Mucosa of rectum (tissue), 2 donors: ENCODE data around the gene OR1A2.
"Not testable (repeated sequence)": the region's sequence is repeated elsewhere in the genome, so short reads cannot be mapped to it uniquely, and the experiment has no call there.

Experiments
- H3K27ac ChIP-seq, 2 donors: one replicate each; pipeline ENCODE4 v1.7.0; 2013; ENCODE audit warnings: inconsistent platforms in 2 of 2, low read depth in 2 of 2, low read length in 2 of 2
- H3K27me3 ChIP-seq, 2 donors: one replicate each; pipeline ENCODE4 v1.7.0; 2013; ENCODE audit warnings: low read length in 2 of 2; ENCODE audit not compliant: control insufficient read depth in 2 of 2, insufficient read depth in 2 of 2
- H3K36me3 ChIP-seq, 2 donors: one replicate each; pipeline ENCODE4 v1.7.0; 2013; ENCODE audit warnings: low read length in 2 of 2; ENCODE audit not compliant: control insufficient read depth in 2 of 2, insufficient read depth in 2 of 2
- H3K4me1 ChIP-seq, 2 donors: one replicate each; pipeline ENCODE4 v1.7.0; 2013; ENCODE audit warnings: low read length in 2 of 2, mild to moderate bottlenecking in 1 of 2; ENCODE audit not compliant: control insufficient read depth in 2 of 2, insufficient read depth in 2 of 2
- H3K4me3 ChIP-seq, 2 donors: one replicate each; pipeline ENCODE4 v1.7.0; 2013; ENCODE audit warnings: low read length in 2 of 2
- H3K9ac ChIP-seq, 2 donors: one replicate each; pipeline ENCODE4 v1.7.0; 2013; ENCODE audit warnings: low read length in 2 of 2, low read depth in 1 of 2, mild to moderate bottlenecking in 1 of 2
- H3K9me3 ChIP-seq, 2 donors: one replicate each; pipeline ENCODE4 v1.7.0; 2013; ENCODE audit warnings: low read length in 2 of 2; ENCODE audit not compliant: control insufficient read depth in 2 of 2
- donor health status: healthy.
- donor health status: Normal muscosa, but diverticular disease.

Gene OR1A2

DNA sequence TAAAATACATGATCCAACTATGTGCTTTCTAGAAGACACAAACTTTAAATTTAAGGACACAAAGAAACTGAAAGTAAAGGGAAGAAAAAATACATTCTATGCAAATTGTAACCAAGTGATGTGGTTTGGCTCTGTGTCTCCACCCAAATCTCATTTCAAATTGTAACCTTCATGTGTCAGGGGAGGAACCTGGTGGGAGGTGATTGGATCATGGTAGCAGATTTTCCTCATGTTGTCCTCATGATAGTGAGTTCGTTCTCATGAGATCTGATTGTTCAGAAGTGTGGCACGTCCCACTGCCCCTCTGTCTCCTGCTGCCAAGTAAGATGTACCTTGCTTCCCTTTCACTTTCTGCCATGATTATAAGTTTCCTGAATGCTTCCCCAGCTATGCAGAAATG, 25.2 kb downstream of the OR1A2 start:
- Histone ChIP-seq H3K9me3 (no peaks in the 10 kb centered on the region), H3K27me3 (no peaks in the 10 kb centered on the region), H3K36me3 (no peaks in the 10 kb centered on the region), H3K27ac (no peak overlapping the region), H3K4me1 (no peaks in the 10 kb centered on the region), H3K4me3 (no peak overlapping the region), H3K9ac (no peak overlapping the region)

DNA sequence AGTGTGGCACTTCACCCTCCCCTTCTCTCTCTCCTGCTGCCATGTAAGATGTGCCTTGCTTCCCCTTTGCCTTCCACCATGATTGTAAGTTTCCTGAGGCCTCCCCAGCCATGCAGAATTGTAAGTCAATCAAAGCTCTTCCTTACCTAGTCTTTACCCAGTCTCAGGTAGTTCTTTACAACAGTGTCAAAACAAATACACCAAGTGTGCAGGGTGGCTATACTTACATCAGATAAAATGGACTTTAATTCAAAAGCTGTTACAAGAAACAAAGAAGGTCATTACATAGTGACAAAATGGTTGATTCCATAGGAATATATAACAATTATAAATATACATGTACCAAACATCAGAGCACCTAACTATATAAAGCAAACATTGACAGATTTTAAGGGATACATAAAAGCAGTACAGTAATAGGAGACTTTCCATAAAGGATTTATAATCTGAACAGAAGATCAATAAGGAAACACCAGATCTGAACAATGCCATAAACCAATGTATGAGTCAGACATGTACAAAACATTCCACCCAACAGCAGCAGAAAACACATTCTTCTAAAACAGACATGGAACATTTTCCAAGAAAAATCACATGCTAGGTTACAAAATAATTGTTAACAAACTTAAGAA, 27.5 kb downstream of the OR1A2 start:
- H3K4me3 ChIP-seq, H3K27me3 ChIP-seq, H3K27ac ChIP-seq: not testable (repeated sequence)

DNA sequence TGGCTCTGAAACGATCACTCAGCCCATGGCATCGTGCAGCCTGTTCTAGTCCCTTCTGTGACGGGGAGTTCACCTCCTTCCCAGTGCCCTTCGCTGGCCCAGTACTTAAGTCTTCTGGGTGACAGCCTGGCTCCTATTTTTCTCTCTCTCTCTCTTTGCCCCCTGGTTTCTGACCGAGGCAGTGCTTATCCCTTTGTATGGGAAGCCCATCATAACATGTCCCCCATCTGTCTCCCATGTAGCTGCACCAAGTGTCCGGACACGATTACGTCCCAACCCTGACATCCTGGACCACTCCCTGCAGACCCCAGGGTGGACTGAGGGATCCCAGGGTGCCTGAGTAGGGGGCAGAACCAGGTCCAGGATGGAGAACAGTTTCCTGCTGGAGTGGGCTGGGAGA, 35.0 kb downstream of the OR1A2 start:
- H3K9ac ChIP-seq, H3K27me3 ChIP-seq, H3K36me3 ChIP-seq, H3K27ac ChIP-seq, H3K4me1 ChIP-seq, H3K4me3 ChIP-seq, H3K9me3 ChIP-seq: not testable (repeated sequence)

More for the DNA sequence above, 27.5 kb downstream of the OR1A2 start:
- H3K9me3 ChIP-seq, H3K36me3 ChIP-seq, H3K4me1 ChIP-seq, H3K9ac ChIP-seq: not testable (repeated sequence)

DNA sequence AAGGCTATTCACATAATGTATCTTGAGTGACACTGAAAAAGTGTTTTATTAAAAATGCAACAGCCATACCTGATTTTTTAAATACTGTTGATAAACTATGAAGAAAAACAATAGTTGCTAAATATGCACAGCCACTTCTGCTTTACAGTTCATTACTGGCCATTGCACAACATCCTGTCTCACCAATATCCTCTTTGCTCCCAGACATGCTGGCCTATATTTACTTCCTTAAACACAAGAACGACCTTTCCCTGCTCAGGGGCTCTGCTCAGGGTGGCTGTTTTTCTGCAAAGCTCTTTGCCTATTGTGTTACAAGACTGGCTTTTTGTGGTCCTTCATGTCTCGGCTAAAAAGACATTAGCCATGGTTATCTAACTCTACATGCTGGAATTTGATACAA, 41.4 kb downstream of the OR1A2 start:
- not testable (repeated sequence) for H3K4me3 ChIP-seq, H3K27me3 ChIP-seq, H3K9me3 ChIP-seq, H3K4me1 ChIP-seq, H3K9ac ChIP-seq, H3K36me3 ChIP-seq, H3K27ac ChIP-seq

DNA sequence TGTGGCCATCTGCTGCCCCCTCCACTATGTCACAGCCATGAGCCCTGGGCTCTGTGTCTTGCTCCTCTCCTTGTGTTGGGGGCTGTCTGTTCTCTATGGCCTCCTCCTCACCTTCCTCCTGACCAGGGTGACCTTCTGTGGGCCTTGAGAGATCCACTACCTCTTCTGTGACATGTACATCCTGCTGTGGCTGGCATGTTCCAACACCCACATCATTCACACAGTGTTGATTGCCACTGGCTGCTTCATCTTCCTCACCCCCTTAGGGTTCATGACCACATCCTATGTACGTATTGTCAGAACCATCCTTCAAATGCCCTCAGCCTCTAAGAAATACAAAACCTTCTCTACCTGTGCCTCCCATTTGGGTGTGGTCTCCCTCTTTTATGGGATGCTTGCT, 43.7 kb downstream of the OR1A2 start:
- H3K4me3 ChIP-seq, H3K9ac ChIP-seq, H3K27ac ChIP-seq, H3K36me3 ChIP-seq, H3K27me3 ChIP-seq, H3K9me3 ChIP-seq, H3K4me1 ChIP-seq: not testable (repeated sequence)

DNA sequence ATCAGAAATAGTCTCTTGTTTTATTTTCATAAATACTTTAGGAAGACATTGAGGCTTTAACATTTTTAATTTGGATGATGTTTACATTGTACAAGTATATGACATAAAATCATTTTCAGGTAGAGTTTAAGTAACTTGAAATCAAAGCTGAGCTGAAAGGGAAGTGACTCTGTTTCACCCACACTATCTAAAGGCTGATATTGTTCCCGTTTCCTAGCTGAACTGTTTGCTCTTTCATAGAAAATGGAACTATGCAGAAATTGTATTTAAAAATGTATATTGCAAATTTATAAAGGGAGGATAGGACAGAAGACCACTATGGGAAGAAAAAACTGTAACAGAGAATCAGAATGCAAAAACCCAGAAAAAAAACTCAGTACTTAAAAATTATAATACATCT, 47.5 kb downstream of the OR1A2 start:
- H3K9ac ChIP-seq, H3K27ac ChIP-seq, H3K27me3 ChIP-seq, H3K9me3 ChIP-seq, H3K4me1 ChIP-seq, H3K36me3 ChIP-seq, H3K4me3 ChIP-seq: not testable (repeated sequence)
